K562 (cell line): ENCODE data around the gene FATE1. TPM values are rescaled to one million over a fixed set of nuclear protein-coding genes. Genes with fewer than 3 reads are reported as not detected.

Experiments used
- ATAC-seq: fragments of 200-7000 bp; cut with Tn5 transposase; 3 replicates; pipeline ENCODE4 v1.9.1; 2020; ENCODE audit warnings: moderate library complexity
- BruUV-seq: library from RNA; stranded (reverse); fragments of 400-500 nt; replicated peaks from 2 replicates; lab custom pipeline; 2021; lab: Mats Ljungman, UMichigan
- CTCF ChIA-PET: fragments of 300-600 bp; formaldehyde crosslinking; extraction: SDS; loops from one replicate; lab custom pipeline; 2021; ENCODE audit warnings: low intra/inter-chr PET ratio; lab: Yijun Ruan, JAX
- POLR2A ChIA-PET: fragments of 300-600, 350-650 bp; sonication (Branson Sonifier 250); formaldehyde crosslinking; extraction: SDS; loops from one replicate; lab custom pipeline; 2021; ENCODE audit warnings: antibody characterized with exemption, inconsistent platforms; lab: Yijun Ruan, JAX
- DNase-seq, 4 experiments: peaks; one replicate each; pipeline versions ENCODE4 v3.0.0 to v3.0.0-alpha.2; 2011 to 2018; ENCODE audit warnings: low spot score in 3 of 4, mixed read lengths in 3 of 4; ENCODE audit errors: extremely low read depth in 1 of 4
- FAIRE-seq: peaks from 2 replicates; lab custom pipeline; 2011; peaks lifted over from hg19 to GRCh38; lab: Jason Lieb, UNC
- H2AFZ ChIP-seq: 2 replicates; pipeline ENCODE4 v1.6.0; 2011; ENCODE audit warnings: low read depth, low read length, control low read depth, inconsistent platforms
- H3K27ac ChIP-seq: fragments of 200-600 bp; 3 replicates; pipeline ENCODE4 v1.8.0; 2011; ENCODE audit warnings: low read depth, mild to moderate bottlenecking, control low read depth, inconsistent platforms, low read length, moderate library complexity, mixed read lengths; ENCODE audit errors: extremely low read depth
- H3K27me3 ChIP-seq, 2 experiments: fragments of 300-600 bp in 1 of 2; 2 replicates in 1 of 2; 3 replicates in 1 of 2; pipeline versions ENCODE4 v1.6.0 to v1.8.0; 2011; ENCODE audit warnings: inconsistent platforms in 2 of 2, low read length in 2 of 2, mild to moderate bottlenecking in 1 of 2, mixed read lengths in 1 of 2, moderate library complexity in 1 of 2; ENCODE audit not compliant: control insufficient read depth in 2 of 2, insufficient read depth in 2 of 2
- H3K36me3 ChIP-seq: fragments of 300-600 bp; 3 replicates; pipeline ENCODE4 v1.8.0; 2011; ENCODE audit warnings: mild to moderate bottlenecking, low read length, inconsistent platforms; ENCODE audit not compliant: control insufficient read depth, insufficient read depth
- H3K4me1 ChIP-seq, 2 experiments: fragments of 200-600 bp in 1 of 2; replicated peaks in 1 of 2; 2 replicates in 1 of 2; 3 replicates in 1 of 2; pipeline versions ENCODE4 v1.5.1 to v1.8.0; 2011; ENCODE audit warnings: inconsistent platforms in 2 of 2, low read length in 2 of 2, mild to moderate bottlenecking in 1 of 2, mixed read lengths in 1 of 2, moderate library complexity in 1 of 2; ENCODE audit not compliant: control insufficient read depth in 2 of 2, insufficient read depth in 2 of 2
- H3K4me2 ChIP-seq: 2 replicates; pipeline ENCODE4 v1.6.1; 2011; ENCODE audit warnings: low read length, control low read depth, inconsistent platforms, mixed read lengths; ENCODE audit not compliant: insufficient read depth
- H3K4me3 ChIP-seq: fragments of 200-600 bp; sonication (generic), shearing (Covaris generic); 2 replicates; pipeline ENCODE4 v1.5.1; 2016; ENCODE audit warnings: control low read depth, inconsistent platforms
- H3K79me2 ChIP-seq: fragments of 200-600 bp; 3 replicates; pipeline ENCODE4 v1.8.0; 2011; ENCODE audit warnings: low read length, inconsistent platforms; ENCODE audit not compliant: control insufficient read depth, insufficient read depth
- H3K9ac ChIP-seq, 2 experiments: 2 replicates each; pipeline versions ENCODE4 v1.6.0 to v1.6.1; 2011; ENCODE audit warnings: low read depth in 2 of 2, low read length in 2 of 2, control low read depth in 1 of 2, inconsistent platforms in 1 of 2, mild to moderate bottlenecking in 1 of 2, mixed read lengths in 1 of 2; ENCODE audit not compliant: insufficient read depth in 1 of 2
- H3K9me1 ChIP-seq: one replicate; pipeline ENCODE4 v1.6.0; 2011; ENCODE audit warnings: inconsistent platforms, mild to moderate bottlenecking, low read length, moderate library complexity; ENCODE audit not compliant: control insufficient read depth, insufficient read depth
- H3K9me3 ChIP-seq: replicated peaks from 2 replicates; pipeline ENCODE4 v1.5.1; 2011; ENCODE audit warnings: low read depth, low read length, inconsistent platforms; ENCODE audit not compliant: control insufficient read depth, insufficient read depth
- H4K20me1 ChIP-seq: replicated peaks from 2 replicates; pipeline ENCODE4 v1.6.1; 2011; ENCODE audit warnings: low read length, inconsistent platforms, mixed read lengths; ENCODE audit not compliant: control insufficient read depth, insufficient read depth
- CHD4 ChIP-seq: fragments of 200-600 bp; sonication (generic); IDR thresholded peaks from 3 replicates; pipeline ENCODE4 v1.6.1; 2012; ENCODE audit warnings: low read depth, mild to moderate bottlenecking, mixed read lengths, low read length, inconsistent platforms; ENCODE audit not compliant: insufficient read depth, insufficient replicate concordance, poor library complexity, severe bottlenecking
- KLF6 ChIP-seq: fragments of 250-450 bp; sonication (Bioruptor Pico); IDR thresholded peaks from 2 replicates; pipeline ENCODE4 v1.4.0; 2020; ENCODE audit warnings: mild to moderate bottlenecking, moderate library complexity, borderline replicate concordance
- NCOA4 ChIP-seq: fragments of 450-650 bp; IDR thresholded peaks from 2 replicates; pipeline ENCODE4 v1.6.1; 2018; ENCODE audit warnings: mild to moderate bottlenecking; ENCODE audit not compliant: partially characterized antibody
- RBM25 ChIP-seq: fragments of 200-400 bp; formaldehyde crosslinking; IDR thresholded peaks from 2 replicates; pipeline ENCODE4 v1.6.1; 2018; ENCODE audit warnings: low read length, low read depth, moderate library complexity; ENCODE audit not compliant: severe bottlenecking
- ZC3H8 ChIP-seq: fragments of 450-650 bp; IDR thresholded peaks from 2 replicates; pipeline ENCODE4 v1.6.1; 2017
- ZFP36 ChIP-seq: fragments of 150-350 bp; IDR thresholded peaks from 2 replicates; pipeline ENCODE4 v1.6.1; 2018; ENCODE audit warnings: low read length, low read depth; ENCODE audit not compliant: partially characterized antibody
- ZFPM2 ChIP-seq: fragments of 250-450 bp; sonication (Bioruptor Pico); IDR thresholded peaks from 2 replicates; pipeline ENCODE4 v1.5.1; 2022; ENCODE audit warnings: mild to moderate bottlenecking
- ZNF41 ChIP-seq: fragments of 250-450 bp; sonication (Bioruptor Pico); conservative IDR thresholded peaks from 2 replicates; pipeline ENCODE4 v1.4.0; 2020; ENCODE audit warnings: mild to moderate bottlenecking
- WGBS: fragments of 100-300 bp; shearing (Covaris generic); methylation state at CpG from one replicate; pipeline ENCODE4 v1.1.6; 2016; ENCODE audit warnings: low coverage, mixed read lengths; ENCODE audit not compliant: insufficient coverage; ENCODE audit errors: missing lambda C conversion rate; 5-methylcytosine and 5-hydroxymethylcytosine counted together
- in situ Hi-C: fragments of 300-500 bp; cut with MboI; formaldehyde crosslinking; loops from 4 replicates; pipeline ENCODE4 v1.15.0; 2018; ENCODE audit warnings: inconsistent platforms, mixed read lengths
- intact Hi-C: fragments of 100-400 bp; cut with micrococcal nuclease; formaldehyde crosslinking; loops from 2 replicates; pipeline ENCODE4 v1.14.2; 2022
- polyA plus RNA-seq, 8 experiments: library from polyadenylated mRNA; depleted of rRNA in 4 of 8; stranded (reverse) in 5 of 8; unstranded in 3 of 8; fragments of >200 nt; fragmentation: Nextera tagmentation in 2 of 8; fragmentation: Illumina TruSeq in 1 of 8; extraction: Ambion mirVana in 2 of 8; extraction: Trizol in 1 of 8; gene quantifications; 2 replicates each; pipeline versions ENCODE4 v1.2.1 to v1.2.3, GENCODE V29; 2011 to 2014; ENCODE audit warnings: inconsistent platforms in 1 of 8, missing spikeins in 1 of 8
- total RNA-seq, 7 experiments: library from RNA; depleted of rRNA in 6 of 7; stranded (reverse); fragments of >200 nt in 6 of 7; fragmentation: Illumina TruSeq in 2 of 7; extraction: Trizol in 2 of 7; gene quantifications; 2 replicates each; pipeline versions ENCODE4 v1.2.1 to v1.2.3, GENCODE V29; 2011 to 2021; ENCODE audit warnings: low replicate concordance in 1 of 7
- TF ChIP-seq, protein P1 (sequence below): sonication (generic); formaldehyde crosslinking; IDR thresholded peaks from 2 replicates; pipeline ENCODE4 v1.8.1; 2023; ENCODE audit warnings: mild to moderate bottlenecking, missing genetic modification reagents

The FATE1 gene
- total and polyA plus RNA-seq, 9 of the 15 experiments (the other 6 are each of a cell fraction or from before 2014, with no cell fraction given) = not detected

DNA sequence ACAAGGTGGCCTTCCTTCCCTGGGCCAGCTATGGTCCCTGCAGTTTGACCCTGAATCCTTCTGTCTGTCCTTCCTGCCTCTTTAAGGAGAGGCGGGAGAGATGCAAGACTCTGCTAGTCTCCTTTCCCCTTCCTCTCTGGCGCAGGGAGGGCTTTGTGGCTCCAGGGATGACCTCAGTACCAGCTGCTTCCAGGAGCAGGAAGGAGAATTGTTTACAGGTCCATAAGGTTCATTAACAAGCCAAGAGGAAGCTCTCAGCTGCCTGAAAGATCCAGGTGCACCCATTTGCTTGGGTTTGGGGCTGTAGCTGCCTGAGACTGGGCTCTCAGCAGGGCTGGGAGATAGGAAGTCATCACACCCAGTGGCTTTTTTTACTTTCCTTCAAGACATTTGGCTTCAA is 4.0 kb upstream of the FATE1 start:
- H3K9ac ChIP-seq = no peak overlapping the region
- FAIRE-seq (no peak), ATAC-seq (no peak), DNase-seq (no peak)
- H3K36me3 ChIP-seq = no peaks in the 10 kb centered on the region
- H3K9me1 ChIP-seq = no peaks in the 10 kb centered on the region
- H3K4me3 ChIP-seq = no peak overlapping the region
- no peak for TF ChIP-seq ZFPM2 (CRISPR knock-in tag)
- TF ChIP-seq ZC3H8 = no peak
- TF ChIP-seq ZFP36 = no peak
- no peak for TF ChIP-seq KLF6 (CRISPR knock-in tag)
- TF ChIP-seq CHD4 = no peak
- TF ChIP-seq, protein P1, sequence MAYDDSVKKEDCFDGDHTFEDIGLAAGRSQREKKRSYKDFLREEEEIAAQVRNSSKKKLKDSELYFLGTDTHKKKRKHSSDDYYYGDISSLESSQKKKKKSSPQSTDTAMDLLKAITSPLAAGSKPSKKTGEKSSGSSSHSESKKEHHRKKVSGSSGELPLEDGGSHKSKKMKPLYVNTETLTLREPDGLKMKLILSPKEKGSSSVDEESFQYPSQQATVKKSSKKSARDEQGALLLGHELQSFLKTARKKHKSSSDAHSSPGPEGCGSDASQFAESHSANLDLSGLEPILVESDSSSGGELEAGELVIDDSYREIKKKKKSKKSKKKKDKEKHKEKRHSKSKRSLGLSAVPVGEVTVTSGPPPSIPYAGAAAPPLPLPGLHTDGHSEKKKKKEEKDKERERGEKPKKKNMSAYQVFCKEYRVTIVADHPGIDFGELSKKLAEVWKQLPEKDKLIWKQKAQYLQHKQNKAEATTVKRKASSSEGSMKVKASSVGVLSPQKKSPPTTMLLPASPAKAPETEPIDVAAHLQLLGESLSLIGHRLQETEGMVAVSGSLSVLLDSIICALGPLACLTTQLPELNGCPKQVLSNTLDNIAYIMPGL (CRISPR knock-in tag) = no peak
- TF ChIP-seq ZNF41 (CRISPR knock-in tag) = no peak
- no peak for TF ChIP-seq RBM25
- no peak for TF ChIP-seq NCOA4
- intact Hi-C loops = no loop called here
- BruUV-seq = no TSS peak
- CTCF ChIA-PET = no interaction called here
- in situ Hi-C loops = no loop called here
- no peaks in the 10 kb centered on the region for H3K79me2 ChIP-seq
- no peaks in the 10 kb centered on the region for H4K20me1 ChIP-seq
- H3K4me2 ChIP-seq = no peak overlapping the region
- no peaks in the 10 kb centered on the region for H3K9me3 ChIP-seq
- POLR2A ChIA-PET = interaction anchor here (0.7 to 0.8 kb wide), 2 partner anchors 10 to 13 kb away, joined by 3 to 4 read pairs; no protein-coding TSS in a partner anchor
- H3K4me1 ChIP-seq = no peaks in the 10 kb centered on the region; a peak in 1 of 5 replicates
- H2AFZ ChIP-seq = no peak overlapping the region
- 0% methylated on average over 1 of the region's 2 CpGs for WGBS
- H3K27ac ChIP-seq = no peak overlapping the region
- peaks cover 0 to 9% of the 10 kb centered on the region in 2 experiments; a peak in 3 of 5 replicates for H3K27me3 ChIP-seq
